Small intestine (tissue), 7 donors: Measurements from ENCODE around the gene QPCT. TPM values are rescaled to one million over a fixed set of nuclear protein-coding genes. Genes with fewer than 3 reads are reported as not detected.

ENCODE experiments used
- DNase-seq, 2 donors: peaks; one replicate each; pipeline versions ENCODE4 v3.0.0 to v3.0.0-alpha.2; 2013
- FAIRE-seq: peaks from 2 replicates; lab custom pipeline; 2012; peaks lifted over from hg19 to GRCh38; lab: Jason Lieb, UNC
- H3K27ac ChIP-seq, 3 donors: one replicate each; pipeline ENCODE4 v1.5.1; 2013; ENCODE audit warnings: low read length in 2 of 3, mild to moderate bottlenecking in 2 of 3, control low read depth in 1 of 3, inconsistent platforms in 1 of 3, low read depth in 1 of 3, moderate library complexity in 1 of 3
- H3K27me3 ChIP-seq, 3 donors: one replicate each; pipeline ENCODE4 v1.6.1; 2013; ENCODE audit warnings: low read length in 3 of 3, inconsistent platforms in 1 of 3; ENCODE audit not compliant: control insufficient read depth in 3 of 3, insufficient read depth in 3 of 3
- H3K36me3 ChIP-seq, 3 donors: one replicate each; pipeline ENCODE4 v1.6.1; 2013; ENCODE audit warnings: low read length in 3 of 3, inconsistent platforms in 1 of 3, low read depth in 1 of 3, mild to moderate bottlenecking in 1 of 3, moderate library complexity in 1 of 3; ENCODE audit not compliant: control insufficient read depth in 3 of 3, insufficient read depth in 2 of 3
- H3K4me1 ChIP-seq, 3 donors: one replicate each; pipeline ENCODE4 v1.6.1; 2013; ENCODE audit warnings: low read length in 2 of 3, inconsistent platforms in 1 of 3, low read depth in 1 of 3, mild to moderate bottlenecking in 1 of 3, moderate library complexity in 1 of 3; ENCODE audit not compliant: control insufficient read depth in 3 of 3, insufficient read depth in 2 of 3
- H3K4me3 ChIP-seq, 3 donors: one replicate each; pipeline ENCODE4 v1.5.1; 2013; ENCODE audit warnings: low read length in 3 of 3, control low read depth in 1 of 3, inconsistent platforms in 1 of 3, low read depth in 1 of 3, mild to moderate bottlenecking in 1 of 3, moderate library complexity in 1 of 3
- H3K9me3 ChIP-seq, 2 donors: one replicate each; pipeline ENCODE4 v1.6.1; 2013; ENCODE audit warnings: low read depth in 1 of 2, low read length in 1 of 2; ENCODE audit not compliant: control insufficient read depth in 2 of 2, insufficient read depth in 1 of 2
- WGBS, 3 donors: extraction: QIAGEN DNeasy Blood & Tissue Kit; methylation state at CpG; one replicate each; pipeline ENCODE4 v1.1.7; 2013; 5-methylcytosine and 5-hydroxymethylcytosine counted together
- polyA plus RNA-seq, 4 donors: library from polyadenylated mRNA; stranded (reverse) in 3 of 4; unstranded in 1 of 4; fragments of 200-250 nt in 3 of 4; fragments of 120-200 nt in 1 of 4; gene quantifications; one replicate each; pipeline versions ENCODE4 v1.2.1 to v1.2.3, GENCODE V29; 2013
- donor health status: healthy with polysubstance abuse.
- donor health status: control.
- donor health status: control.
- donor health status: Bipolar disorder and iron deficiency.
- donor health status: healthy.

The QPCT gene
- polyA plus RNA-seq, 4 donors, result 0.67 to 10.1 (median 2.3) TPM

GRCh38 chr2:37421686-37422085 is 77.3 kb downstream of the QPCT start:
- Histone ChIP-seq H3K36me3 (no peaks in the 10 kb centered on the region), H3K4me3 (no peak overlapping the region), H3K4me1 (no peaks in the 10 kb centered on the region), H3K27me3 (no peaks in the 10 kb centered on the region), H3K27ac (no peak overlapping the region), H3K9me3 (no peaks in the 10 kb centered on the region)
- 72 to 81% (median 81%) methylated on average over 6 of the region's 6 CpGs for WGBS, 3 donors
- FAIRE-seq (no peak), DNase-seq (no peak)

GRCh38 chr2:37422816-37423215 is 78.4 kb downstream of the QPCT start:
- WGBS, 3 donors, result 62 to 83% (median 64%) methylated on average over 4 of the region's 4 CpGs
- FAIRE-seq (no peak), DNase-seq (no peak)
- Histone ChIP-seq H3K4me1 (no peaks in the 10 kb centered on the region), H3K27ac (no peak overlapping the region), H3K36me3 (no peaks in the 10 kb centered on the region), H3K27me3 (no peaks in the 10 kb centered on the region), H3K4me3 (no peak overlapping the region), H3K9me3 (no peaks in the 10 kb centered on the region)

Other genes with a start within 250 kb of the QPCT start
- gene EIF2AK2, start 187.7 kb upstream of the QPCT start, polyA plus RNA-seq, result 10 to 100 TPM in 2 of 4 donors, 1 to 10 TPM in 2; 4.3 to 27.7 (median 8.3) TPM
- not detected for gene SULT6B1, start 156.0 kb upstream of the QPCT start, polyA plus RNA-seq
- gene CEBPZOS, start 148.1 kb upstream of the QPCT start, polyA plus RNA-seq, result 10 to 100 TPM; 25.9 to 54.6 (median 45.5) TPM
- 10 to 100 TPM; 46.9 to 55.4 (median 51.6) TPM for gene CEBPZ, start 113.0 kb upstream of the QPCT start, polyA plus RNA-seq
- 10 to 100 TPM in 3 of 4 donors, 1 to 10 TPM in 1; 9.0 to 15.7 (median 10.8) TPM for gene NDUFAF7, start 113.0 kb upstream of the QPCT start, polyA plus RNA-seq
- gene PRKD3, start 19.8 kb upstream of the QPCT start, polyA plus RNA-seq, result 10 to 100 TPM in 1 of 4 donors, 1 to 10 TPM in 3; 4.3 to 15.5 (median 6.5) TPM